ENCODE results near the gene MPHOSPH6. TPM values are rescaled to one million over a fixed set of nuclear protein-coding genes. Genes with fewer than 3 reads are reported as not detected.

MPHOSPH6 gene
- total and polyA plus RNA-seq, 2 donors (not counting 3 experiments of a cell fraction or from before 2014, with no cell fraction given), result 10.9 to 32.0 TPM

GRCh38 chr16:82129881-82130280, 40.1 kb downstream of the MPHOSPH6 start:
- FAIRE-seq, result no peak
- no peak for DNase-seq (ENCODE audit: low read depth, low spot score)

GRCh38 chr16:82124651-82125050, 45.4 kb downstream of the MPHOSPH6 start:
- no peak overlapping the region for H3K27ac ChIP-seq (ENCODE audit: insufficient read depth, low read depth, low read length)
- no peaks in the 10 kb centered on the region for H3K27me3 ChIP-seq (ENCODE audit: control insufficient read depth in 2 of 2, insufficient read depth in 2 of 2, low read length in 2 of 2)
- intact Hi-C loops (cut with micrococcal nuclease) (no loop called here), dilution Hi-C loops (cut with MboI; ENCODE audit: extremely low pct_ligation_motif_present, low sequenced_read_pairs) (no loop called here)
- no TSS peak for BruUV-seq (replicated peaks)
- FAIRE-seq (no peak), DNase-seq (ENCODE audit: low read depth, low spot score) (no peak)
- H3K4me2 ChIP-seq (ENCODE audit: insufficient read depth, low read length), result no peak overlapping the region
- ChIA-PET CTCF (interaction anchor here (1.3 kb wide), 1 partner anchor 105 kb away, joined by 4 read pairs; no protein-coding TSS in a partner anchor), POLR2A (no interaction called here)
- no peak for TF ChIP-seq CTCF (IDR thresholded peaks at IDR 0.05; ENCODE audit: extremely low read depth in 1 of 2, insufficient read depth in 1 of 2, low read depth in 1 of 2, low read length in 2 of 2)
- no peak for TF ChIP-seq POLR2AphosphoS5 (IDR thresholded peaks at IDR 0.05; ENCODE audit: insufficient read depth, low read depth, low read length)
- no peak for TF ChIP-seq FOS (IDR thresholded peaks at IDR 0.05; ENCODE audit: borderline replicate concordance, insufficient read depth, low read length)
- no peak for TF ChIP-seq MYC (IDR thresholded peaks at IDR 0.05; ENCODE audit: low read depth, low read length)
- TF ChIP-seq GATA2 (IDR thresholded peaks at IDR 0.05; ENCODE audit: insufficient read depth, insufficient read length, low read depth, low read length), result no peak
- no peak for TF ChIP-seq JUN (IDR thresholded peaks at IDR 0.05; ENCODE audit: borderline replicate concordance, insufficient read depth, insufficient read length, low read depth)
- TF ChIP-seq POLR2A (IDR thresholded peaks at IDR 0.05; ENCODE audit: low read depth, low read length), result no peak
- no peak for TF ChIP-seq EZH2 (IDR thresholded peaks at IDR 0.05; ENCODE audit: borderline replicate concordance, low read depth, low read length, severe bottlenecking)
- TF ChIP-seq MAX (IDR thresholded peaks at IDR 0.05; ENCODE audit: insufficient read depth, insufficient read length), result no peak
- H3K79me2 ChIP-seq (ENCODE audit: control insufficient read depth, insufficient read depth, low read length), result no peaks in the 10 kb centered on the region
- no peaks in the 10 kb centered on the region for H3K9me1 ChIP-seq (replicated peaks; ENCODE audit: control insufficient read depth, extremely low read depth, insufficient read depth, low read length)
- H2AFZ ChIP-seq (ENCODE audit: low read depth, low read length), result no peak overlapping the region
- H3K4me1 ChIP-seq (ENCODE audit: control insufficient read depth, extremely low read depth, insufficient read depth, low read length), result no peaks in the 10 kb centered on the region
- no peaks in the 10 kb centered on the region for H3K9me3 ChIP-seq (replicated peaks; ENCODE audit: control insufficient read depth, insufficient read depth, low read length)
- no peak overlapping the region for H3K4me3 ChIP-seq (replicated peaks in 1 of 3; ENCODE audit: insufficient read depth in 1 of 3, low read depth in 1 of 3, low read length in 3 of 3)
- no peaks in the 10 kb centered on the region for H3K36me3 ChIP-seq (ENCODE audit: control insufficient read depth in 2 of 2, extremely low read depth in 1 of 2, insufficient read depth in 2 of 2, low read length in 2 of 2)
- H4K20me1 ChIP-seq (replicated peaks; ENCODE audit: control insufficient read depth, extremely low read depth, insufficient read depth, low read length), result no peaks in the 10 kb centered on the region
- H3K9ac ChIP-seq (replicated peaks; ENCODE audit: extremely low read depth, insufficient read depth, low read length), result no peak overlapping the region

More at GRCh38 chr16:82129881-82130280, 40.1 kb downstream of the MPHOSPH6 start:
- TF ChIP-seq GATA2 (IDR thresholded peaks at IDR 0.05; ENCODE audit: insufficient read depth, insufficient read length, low read depth, low read length), result no peak
- TF ChIP-seq CTCF (IDR thresholded peaks at IDR 0.05; ENCODE audit: extremely low read depth in 1 of 2, insufficient read depth in 1 of 2, low read depth in 1 of 2, low read length in 2 of 2), result no peak
- H3K4me1 ChIP-seq (ENCODE audit: control insufficient read depth, extremely low read depth, insufficient read depth, low read length), result no peaks in the 10 kb centered on the region
- dilution Hi-C loops (cut with MboI; ENCODE audit: extremely low pct_ligation_motif_present, low sequenced_read_pairs) (no loop called here), intact Hi-C loops (cut with micrococcal nuclease) (no loop called here)
- no TSS peak for BruUV-seq (replicated peaks)
- no peaks in the 10 kb centered on the region for H3K36me3 ChIP-seq (ENCODE audit: control insufficient read depth in 2 of 2, extremely low read depth in 1 of 2, insufficient read depth in 2 of 2, low read length in 2 of 2)
- no peaks in the 10 kb centered on the region for H4K20me1 ChIP-seq (replicated peaks; ENCODE audit: control insufficient read depth, extremely low read depth, insufficient read depth, low read length)
- no peak overlapping the region for H3K27ac ChIP-seq (ENCODE audit: insufficient read depth, low read depth, low read length)
- no peak overlapping the region for H3K4me2 ChIP-seq (ENCODE audit: insufficient read depth, low read length)
- no peaks in the 10 kb centered on the region for H3K9me3 ChIP-seq (replicated peaks; ENCODE audit: control insufficient read depth, insufficient read depth, low read length)
- H2AFZ ChIP-seq (ENCODE audit: low read depth, low read length), result no peak overlapping the region
- no peaks in the 10 kb centered on the region for H3K79me2 ChIP-seq (ENCODE audit: control insufficient read depth, insufficient read depth, low read length)
- no peak overlapping the region for H3K9ac ChIP-seq (replicated peaks; ENCODE audit: extremely low read depth, insufficient read depth, low read length)
- ChIA-PET POLR2A (no interaction called here), CTCF (no interaction called here)
- no peaks in the 10 kb centered on the region for H3K27me3 ChIP-seq (ENCODE audit: control insufficient read depth in 2 of 2, insufficient read depth in 2 of 2, low read length in 2 of 2)
- no peaks in the 10 kb centered on the region for H3K9me1 ChIP-seq (replicated peaks; ENCODE audit: control insufficient read depth, extremely low read depth, insufficient read depth, low read length)
- no peak overlapping the region for H3K4me3 ChIP-seq (replicated peaks in 1 of 3; ENCODE audit: insufficient read depth in 1 of 3, low read depth in 1 of 3, low read length in 3 of 3)

Measured in endothelial cell of umbilical vein (primary cell).